NCI-H146 treated with DMSO at 0.1 percent for 48 hours (cell line): ENCODE measurements around the gene KIAA0232.
A peak's percentile ranks its signal among the peaks of the same experiment; 100 is the strongest.

Source experiments
- DNase-seq: peaks from one replicate; lab custom pipeline; 2025; ENCODE audit not compliant: unreplicated experiment; lab: John Stamatoyannopoulos, UW

KIAA0232 gene, protein sequence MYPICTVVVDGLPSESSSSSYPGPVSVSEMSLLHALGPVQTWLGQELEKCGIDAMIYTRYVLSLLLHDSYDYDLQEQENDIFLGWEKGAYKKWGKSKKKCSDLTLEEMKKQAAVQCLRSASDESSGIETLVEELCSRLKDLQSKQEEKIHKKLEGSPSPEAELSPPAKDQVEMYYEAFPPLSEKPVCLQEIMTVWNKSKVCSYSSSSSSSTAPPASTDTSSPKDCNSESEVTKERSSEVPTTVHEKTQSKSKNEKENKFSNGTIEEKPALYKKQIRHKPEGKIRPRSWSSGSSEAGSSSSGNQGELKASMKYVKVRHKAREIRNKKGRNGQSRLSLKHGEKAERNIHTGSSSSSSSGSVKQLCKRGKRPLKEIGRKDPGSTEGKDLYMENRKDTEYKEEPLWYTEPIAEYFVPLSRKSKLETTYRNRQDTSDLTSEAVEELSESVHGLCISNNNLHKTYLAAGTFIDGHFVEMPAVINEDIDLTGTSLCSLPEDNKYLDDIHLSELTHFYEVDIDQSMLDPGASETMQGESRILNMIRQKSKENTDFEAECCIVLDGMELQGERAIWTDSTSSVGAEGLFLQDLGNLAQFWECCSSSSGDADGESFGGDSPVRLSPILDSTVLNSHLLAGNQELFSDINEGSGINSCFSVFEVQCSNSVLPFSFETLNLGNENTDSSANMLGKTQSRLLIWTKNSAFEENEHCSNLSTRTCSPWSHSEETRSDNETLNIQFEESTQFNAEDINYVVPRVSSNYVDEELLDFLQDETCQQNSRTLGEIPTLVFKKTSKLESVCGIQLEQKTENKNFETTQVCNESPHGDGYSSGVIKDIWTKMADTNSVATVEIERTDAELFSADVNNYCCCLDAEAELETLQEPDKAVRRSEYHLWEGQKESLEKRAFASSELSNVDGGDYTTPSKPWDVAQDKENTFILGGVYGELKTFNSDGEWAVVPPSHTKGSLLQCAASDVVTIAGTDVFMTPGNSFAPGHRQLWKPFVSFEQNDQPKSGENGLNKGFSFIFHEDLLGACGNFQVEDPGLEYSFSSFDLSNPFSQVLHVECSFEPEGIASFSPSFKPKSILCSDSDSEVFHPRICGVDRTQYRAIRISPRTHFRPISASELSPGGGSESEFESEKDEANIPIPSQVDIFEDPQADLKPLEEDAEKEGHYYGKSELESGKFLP (N-terminal part only)

DNA sequence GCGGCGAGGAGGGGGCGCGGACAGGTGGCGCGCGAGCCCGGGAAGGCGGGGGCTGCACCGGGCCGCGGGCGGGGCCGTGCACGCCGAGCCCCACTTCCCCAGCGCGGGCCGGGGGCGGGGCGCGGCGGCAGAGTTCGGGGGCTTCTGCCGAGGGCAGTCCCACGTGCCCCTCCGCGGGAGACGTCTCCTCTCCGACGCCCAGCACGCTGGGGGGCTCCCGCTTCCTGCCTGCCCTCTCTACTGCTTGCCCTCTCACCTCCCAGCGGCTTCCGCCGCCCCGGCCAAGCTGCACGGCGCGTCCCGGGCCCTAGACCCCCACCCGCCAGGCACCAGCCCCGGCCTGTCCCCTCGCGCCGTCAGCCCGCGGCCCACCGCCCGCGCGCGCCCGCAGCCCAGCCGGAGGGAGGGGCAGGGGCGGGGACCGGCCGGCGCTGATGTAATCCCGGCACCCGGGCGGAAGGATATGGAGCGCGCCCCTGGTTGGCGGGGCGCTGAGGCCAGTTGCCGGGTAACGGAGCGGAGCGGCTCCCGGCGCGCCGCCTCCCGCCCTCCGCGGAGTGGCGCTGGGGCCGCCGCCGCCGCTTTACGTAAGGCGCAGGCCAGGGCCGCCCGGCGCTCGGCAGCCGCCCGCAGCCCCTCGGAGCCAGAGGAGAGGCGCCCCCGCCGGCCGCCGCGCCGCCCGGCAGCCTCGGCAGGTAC is at the start of gene KIAA0232:
KIAA0232 (plus strand) TSS at position 581 of the 699 bp plus-strand sequence. CDS start 41,727 bp downstream, outside the sequence.
- DNase-seq = peak; percentile 53

DNA sequence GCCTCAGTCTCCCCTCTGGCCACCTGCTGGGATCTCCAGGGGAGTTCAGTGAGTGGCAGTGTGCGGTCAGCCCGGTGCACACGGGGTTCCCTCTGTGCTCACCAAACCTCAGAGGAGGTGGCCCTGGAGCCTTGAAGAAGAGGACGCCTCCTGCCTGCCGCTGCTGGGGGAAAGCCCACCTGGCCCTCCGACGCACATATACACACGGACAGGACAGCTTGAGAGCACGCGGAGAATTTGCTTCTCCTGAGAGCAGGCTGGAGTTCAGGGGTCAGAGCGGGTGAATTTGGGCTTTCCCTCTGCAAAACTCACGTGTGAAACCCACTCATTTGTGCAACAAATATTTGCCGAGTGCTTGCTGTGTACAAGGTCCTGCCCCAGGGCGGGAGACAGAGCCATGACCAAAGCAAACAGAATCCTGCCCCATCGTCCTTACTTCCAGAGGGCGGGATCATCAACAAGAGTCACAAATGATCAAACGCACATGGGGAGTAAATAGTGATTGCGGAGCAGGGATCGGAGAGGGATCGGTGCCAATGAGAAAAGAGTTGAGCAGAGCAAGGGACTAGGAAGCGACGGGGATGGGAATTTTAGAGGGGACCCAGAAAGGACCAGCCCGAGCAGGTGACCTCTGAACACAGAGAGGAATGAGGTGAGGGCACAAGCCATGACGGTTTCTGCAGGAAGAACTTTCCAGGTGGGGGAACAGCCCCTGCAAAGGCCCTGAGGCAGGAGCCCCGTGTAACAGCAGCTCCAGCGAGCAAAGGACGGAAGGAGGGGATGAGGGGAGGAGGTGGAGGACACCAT is 49.0 kb upstream of the KIAA0232 start:
- DNase-seq = no peak

DNA sequence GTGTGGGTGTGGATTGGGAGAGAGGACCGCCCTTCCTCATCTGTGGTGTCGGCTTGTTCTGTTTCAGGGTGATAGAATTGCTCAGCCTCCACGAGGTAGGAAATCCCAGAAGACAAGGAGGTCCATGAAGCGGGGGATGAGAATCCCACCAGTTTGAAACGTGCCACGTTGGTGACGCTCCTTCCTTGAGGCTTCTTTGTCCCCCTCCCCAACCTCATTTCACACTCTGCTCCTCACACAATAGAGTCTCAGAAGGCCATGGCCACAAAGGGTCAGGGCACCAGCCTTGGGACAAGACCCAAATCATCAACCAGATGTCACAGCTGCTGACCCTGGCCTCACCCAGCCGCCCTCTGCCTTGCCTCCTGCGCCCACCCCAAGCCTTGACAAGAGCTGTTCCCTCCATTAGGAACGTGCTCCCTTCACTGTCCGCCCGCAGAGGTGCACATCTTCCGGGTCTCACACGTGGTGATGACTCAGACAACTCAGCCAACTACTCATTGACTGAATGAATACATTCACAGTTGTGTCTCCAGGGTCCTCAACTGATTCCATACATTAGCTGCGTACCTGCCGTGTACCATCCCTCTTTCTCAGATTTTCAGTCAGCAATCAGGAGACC is 48.3 kb upstream of the KIAA0232 start:
- DNase-seq = no peak

DNA sequence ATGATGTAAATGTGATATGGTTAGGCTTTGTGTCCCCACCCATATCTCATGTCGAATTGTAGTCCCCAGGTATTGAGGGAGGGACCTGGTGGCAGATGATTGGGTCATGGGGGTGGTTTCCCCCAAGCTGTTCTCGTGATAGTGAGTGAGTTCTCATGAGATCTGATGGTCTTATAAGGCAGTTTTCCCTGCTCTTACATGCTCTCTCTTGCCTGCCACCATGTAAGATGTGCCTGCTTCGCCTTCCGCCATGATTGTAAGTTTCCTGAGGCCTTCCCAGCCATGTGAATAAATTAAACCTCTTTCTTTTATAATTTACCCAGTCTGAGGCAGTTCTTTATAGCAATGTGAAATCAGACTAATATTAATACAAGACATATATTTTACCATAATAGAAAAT is 42.6 kb upstream of the KIAA0232 start:
- no peak for DNase-seq

DNA sequence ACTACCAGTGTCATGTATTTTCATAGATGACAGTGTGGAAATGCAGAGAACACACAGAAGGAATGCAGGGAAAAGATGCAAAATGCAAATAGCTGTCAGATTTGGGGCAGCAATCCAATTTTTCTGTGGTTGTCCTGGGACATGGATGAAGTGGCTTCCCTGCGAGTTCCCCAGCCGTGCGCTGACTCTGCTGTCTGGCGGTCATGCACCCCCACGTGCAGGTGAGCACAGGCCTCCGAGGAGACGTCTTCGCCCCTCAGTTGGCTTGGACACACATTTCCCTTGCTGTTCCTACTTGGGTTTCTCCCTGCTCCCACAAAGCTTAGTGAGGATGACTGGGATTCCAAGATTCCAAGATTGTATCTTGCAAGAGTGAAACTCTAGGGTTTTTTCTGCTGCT is 42.2 kb upstream of the KIAA0232 start:
- no peak for DNase-seq

DNA sequence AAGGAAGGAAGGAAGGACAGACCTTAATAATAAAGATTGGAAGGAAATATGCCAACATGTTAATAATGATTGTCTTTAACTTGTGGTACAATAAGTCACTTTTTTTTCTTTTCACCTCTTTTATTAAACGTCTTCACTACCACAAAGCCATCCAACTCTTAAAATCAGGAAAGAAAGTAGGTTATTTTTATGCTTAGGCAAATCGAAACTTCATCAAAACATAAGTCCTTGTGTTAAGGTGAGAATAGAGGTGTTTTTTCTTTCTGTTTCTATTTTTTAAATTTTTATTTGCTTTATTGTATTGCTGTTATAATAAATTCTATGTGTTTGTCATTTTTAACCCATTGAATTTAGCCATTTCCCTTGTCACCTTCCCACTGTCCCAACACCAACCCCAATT is 40.0 kb upstream of the KIAA0232 start:
- DNase-seq = no peak

DNA sequence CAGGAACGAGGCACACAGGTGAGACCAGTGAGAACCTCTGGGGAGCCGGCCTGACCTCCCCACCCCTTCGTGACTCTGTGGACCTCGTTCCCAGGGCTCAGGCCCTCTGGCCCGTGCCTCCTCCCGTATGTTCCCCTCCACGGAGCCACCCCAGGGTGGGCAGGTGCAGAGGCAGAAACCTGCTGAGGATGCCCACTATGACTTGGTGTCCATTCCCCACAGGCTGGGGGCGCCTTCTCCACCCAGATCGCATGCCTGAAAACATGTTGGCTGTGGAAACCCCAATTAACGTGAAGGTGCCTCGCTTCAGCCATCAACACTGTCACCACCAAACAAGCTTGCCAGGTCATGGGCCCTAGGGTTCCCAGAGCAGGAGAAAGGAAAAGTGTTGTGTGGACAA is 39.5 kb upstream of the KIAA0232 start:
- no peak for DNase-seq

DNA sequence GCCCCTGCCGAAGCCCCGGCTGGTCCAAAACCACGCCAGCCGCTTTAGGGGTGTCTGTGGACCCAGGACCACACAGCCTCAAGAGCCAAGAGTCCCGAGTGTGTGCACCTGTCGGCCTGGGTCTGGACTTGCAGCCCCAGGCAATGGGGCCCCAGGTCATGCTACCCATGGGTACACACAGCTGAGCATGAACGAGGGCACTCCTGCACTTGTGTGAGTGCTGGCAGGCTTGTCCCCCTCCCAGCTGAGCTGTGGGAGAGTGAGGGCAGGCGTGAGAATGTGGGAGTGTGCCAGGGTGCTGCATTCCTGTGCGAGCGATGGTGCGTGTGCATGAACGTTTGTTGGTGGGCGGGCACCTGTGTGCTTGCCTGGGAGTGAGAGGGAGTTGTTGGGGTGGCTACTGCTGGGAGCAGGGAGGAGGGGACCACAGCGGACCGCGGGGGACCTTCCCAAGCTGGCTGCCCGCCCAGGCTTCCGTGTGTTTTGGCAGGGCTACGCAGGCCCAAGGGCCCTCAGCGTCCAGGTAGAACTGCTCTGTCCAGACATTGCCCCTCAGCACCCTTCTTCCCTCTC is 35.7 kb upstream of the KIAA0232 start:
- DNase-seq = no peak

DNA sequence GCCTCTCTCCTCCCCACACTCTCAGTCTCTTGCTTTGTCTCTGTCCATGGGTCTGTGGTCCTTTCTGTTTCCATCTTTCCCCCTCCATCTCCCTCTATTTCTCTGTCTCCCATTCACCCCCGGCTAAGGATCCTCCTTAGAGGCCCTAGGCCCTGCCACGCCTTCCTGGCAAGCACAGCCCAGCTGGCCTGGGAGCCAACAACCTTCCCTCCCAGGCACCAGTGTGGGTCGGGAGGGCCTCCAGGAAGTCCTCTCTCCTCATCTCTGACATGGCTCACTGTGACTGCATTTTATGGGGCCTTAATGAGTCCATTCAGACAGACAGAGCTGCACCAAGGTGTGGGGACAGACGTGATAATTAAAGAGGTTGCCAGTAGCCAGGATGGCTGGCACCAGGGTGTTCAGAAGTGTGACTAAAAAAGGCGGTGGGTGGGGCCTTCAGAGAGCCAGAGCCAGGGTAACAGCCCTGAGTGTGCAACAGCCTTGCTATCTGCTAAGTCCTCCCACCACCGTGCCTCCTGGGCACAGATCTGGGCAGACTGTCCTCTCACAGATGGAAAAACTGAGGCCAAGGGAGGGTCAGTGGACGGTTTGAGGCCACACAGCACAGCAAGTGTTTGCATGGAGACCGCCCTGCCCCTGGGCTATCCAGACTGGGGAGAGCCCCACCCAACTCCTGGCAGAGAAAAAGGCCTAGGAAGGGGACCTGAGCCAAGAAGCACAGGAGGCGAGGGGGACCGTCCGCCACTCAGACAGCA is 35.1 kb upstream of the KIAA0232 start:
- DNase-seq = no peak

DNA sequence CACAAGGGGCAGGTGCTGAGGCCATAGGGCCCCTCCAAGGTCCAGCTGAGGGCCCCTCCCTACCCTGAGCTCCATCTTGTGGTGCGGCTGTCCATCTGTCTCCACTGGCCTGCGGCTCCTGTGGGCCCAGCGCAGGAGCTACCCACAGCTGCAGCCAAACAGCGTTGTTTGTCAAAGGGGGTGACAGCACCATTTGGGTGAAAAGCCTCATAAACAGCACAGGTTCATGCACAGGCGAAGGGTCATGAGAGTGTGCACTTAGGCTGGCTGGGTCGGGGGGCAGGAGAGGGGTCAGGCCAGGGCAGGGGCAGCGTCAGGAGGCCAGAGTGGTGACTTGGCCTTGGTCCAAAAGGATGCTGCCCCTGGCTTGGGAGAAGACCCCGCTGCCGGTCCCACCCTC is 34.2 kb upstream of the KIAA0232 start:
- DNase-seq = no peak

DNA sequence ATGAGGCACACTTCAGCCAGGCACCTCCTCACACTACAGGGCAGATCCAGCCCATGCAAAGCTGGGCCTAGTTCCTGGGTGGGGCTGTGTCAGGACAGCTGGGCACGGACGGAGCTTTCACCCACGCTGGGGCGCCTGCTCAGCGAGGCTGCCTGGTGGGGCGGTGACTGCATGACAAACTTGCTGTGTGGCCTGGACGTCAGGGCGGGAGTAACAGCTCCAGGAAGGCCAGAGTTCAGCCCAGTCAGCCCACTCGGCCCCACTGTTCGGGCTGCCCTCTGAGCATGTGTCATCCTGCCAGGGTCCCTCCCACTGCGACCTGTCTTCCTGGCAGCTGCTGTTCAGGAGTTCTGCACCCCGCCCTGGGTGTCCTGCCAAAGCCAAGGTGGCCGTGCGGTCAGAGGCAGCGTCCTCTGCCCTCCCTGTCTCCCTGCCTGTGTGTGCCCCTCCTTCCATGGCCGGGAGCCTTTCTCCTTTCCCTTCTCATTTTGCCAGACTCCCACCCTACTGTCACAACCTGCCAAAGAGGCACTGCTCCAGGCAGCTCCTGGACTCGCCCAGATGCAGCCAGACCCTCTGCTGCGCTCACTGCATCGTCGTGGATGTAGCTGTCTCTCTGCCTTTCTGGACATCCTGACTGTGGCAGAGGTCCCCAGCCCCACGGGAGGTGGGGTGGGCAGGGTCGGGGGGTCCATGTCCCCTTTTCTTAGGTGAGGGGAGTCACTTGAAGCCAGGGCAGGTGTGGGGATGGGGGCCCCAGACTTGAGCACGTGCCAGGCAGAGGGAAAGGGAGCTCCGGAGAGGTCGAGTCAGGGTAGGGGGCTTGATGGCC is 33.0 kb upstream of the KIAA0232 start:
- no peak for DNase-seq

DNA sequence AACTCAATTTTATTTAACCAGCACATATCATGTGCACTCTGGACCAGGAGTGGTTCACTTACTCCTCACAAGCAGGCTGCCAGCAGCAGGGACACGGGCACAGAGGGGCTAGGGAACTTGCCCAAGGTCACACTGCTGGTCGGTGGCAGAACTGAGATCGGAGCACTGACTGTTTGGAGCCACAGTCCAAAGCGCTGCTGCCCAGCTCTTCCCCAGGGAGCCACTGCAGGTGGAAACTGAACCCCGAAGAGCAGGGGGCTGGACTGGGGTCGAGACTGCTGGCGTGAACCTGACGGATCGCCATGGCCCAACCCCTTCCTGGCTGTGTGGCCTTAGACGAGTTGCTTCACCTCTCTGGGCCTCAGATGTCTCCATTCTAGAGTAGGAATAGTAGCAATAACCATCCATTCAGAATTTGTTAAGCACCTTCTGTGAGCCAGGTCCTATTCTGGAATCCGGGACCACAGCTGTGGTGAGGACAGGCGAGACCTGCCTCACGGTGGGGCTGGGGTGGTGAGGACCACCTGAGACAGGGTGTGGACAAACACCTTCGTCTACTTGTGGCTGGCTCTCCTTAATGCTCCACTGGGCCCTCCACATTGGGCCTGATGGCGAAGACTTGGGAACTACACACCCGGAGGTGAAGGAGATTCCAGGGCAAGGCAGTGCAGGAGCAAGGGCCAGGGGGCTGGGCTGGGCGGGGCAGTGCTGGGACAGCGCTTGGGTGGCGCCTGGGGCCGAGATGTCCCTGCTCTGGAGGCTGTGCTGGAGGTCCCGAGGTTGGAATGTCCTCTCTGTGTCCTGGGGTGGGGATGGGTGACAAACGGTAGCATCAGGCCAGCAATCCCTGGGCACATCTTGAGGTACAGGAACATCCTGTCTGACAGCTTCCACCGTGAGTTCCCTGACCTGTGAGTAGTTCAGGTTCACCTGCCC is 32.0 kb upstream of the KIAA0232 start:
- DNase-seq = no peak

DNA sequence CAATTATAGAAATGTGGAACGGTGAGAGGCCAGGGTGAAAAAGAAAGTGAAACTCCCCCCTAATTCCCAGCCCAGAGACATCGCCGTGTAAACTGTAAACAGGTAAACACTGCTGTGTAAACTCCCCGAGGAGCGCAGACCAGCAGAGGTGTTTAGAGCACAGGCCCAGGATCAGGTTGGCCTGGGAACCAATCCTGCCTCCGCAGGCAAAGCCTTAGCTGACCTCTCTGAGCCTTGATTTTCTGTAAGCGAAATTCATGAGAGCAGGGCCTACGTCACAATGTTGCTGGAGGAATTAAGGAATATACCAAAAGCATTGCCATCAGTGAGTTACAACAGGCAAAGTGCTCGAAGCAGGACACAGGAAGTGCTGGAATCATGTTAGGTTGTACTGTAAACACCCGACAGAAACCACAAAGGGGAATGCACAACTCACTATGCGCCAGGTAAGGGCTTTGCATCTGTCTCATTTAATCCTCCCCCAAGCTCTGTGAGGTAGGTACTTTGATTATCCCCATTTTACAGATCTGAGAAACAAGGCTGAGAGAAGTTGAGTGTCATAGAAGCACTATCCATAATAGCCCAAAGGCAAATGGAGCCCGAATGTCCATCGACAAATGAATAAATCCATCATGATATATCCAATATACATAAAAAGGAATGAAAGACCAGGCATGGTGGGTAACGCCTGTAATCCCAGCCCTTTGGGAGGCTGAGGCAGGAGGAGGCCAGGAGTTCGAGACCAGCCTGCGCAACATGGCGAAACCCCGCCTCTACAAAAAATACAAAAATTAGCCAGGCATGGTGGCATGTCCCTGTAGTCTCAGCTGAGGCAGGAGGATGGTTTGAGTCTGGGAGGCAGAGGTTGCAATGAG is 30.7 kb upstream of the KIAA0232 start:
- no peak for DNase-seq

DNA sequence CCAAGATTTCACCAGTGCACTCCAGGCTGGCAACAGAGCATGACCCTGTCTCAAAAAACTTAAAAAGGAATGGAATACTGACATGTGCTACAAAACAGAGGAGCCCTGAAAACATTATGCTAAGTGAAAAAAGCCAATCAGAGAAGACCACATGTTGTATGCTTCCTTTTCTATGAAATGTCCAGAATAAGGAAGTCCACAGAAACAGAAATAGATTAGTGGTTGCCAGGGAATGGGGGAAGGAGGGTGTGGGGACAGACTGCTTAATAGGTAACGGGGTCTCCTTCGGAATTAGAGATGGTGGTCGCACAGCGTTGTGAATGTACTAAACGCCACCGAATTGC is 30.1 kb upstream of the KIAA0232 start:
- DNase-seq = no peak

DNA sequence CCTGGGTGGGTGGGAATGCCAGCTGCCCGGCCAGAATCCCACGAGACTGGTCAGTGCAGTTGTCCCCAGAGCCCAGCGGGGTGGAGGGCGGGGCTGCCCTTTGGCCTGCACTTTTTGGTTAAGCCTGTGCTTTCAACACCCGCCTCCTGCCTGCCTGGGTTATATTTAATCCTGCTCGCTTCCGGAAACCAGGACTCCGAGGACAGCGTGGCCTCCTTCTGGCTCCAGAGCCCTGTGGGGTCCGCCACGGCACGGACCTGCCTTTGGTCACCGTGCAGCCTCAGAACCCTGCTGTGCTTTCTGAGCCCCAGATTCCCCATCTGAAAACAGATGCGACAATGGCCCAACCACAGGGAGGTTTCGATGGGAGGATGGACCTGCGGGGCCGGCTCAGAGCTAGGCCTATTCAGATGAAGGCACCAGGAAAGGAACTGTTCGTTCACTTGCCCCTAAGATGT is 29.4 kb upstream of the KIAA0232 start:
- no peak for DNase-seq

DNA sequence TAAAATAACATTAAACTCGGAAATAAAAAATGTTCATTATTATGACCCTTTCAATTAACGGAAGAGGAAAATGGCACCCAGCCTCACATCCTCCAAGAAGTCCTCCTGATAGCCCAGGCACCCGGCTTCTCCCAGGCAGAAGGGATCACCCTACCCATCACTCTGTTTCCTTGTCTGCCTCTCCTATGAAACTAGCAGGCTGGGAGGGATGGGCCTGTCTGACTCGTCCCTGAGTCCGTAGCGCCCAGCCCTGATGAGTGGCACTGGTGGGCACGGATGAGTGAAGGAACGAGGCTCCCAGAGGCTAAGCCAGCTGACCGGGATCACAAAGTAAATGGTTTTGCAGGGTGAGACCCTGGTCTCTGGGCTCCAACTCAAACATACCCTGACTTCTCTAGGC is 28.6 kb upstream of the KIAA0232 start:
- DNase-seq = no peak
